CD4-positive, alpha-beta T cell treated with Interferon alpha-2 for 1 hour (primary cell): ENCODE measurements around the gene BCAS4.
"Not testable (repeated sequence)": the region's sequence is repeated elsewhere in the genome, so short reads cannot be mapped to it uniquely, and the experiment has no call there.

Experiments
- DNase-seq, 2 donors: peaks; one replicate each; pipeline ENCODE4 v3.0.0-alpha.2; 2020 to 2022

The BCAS4 gene

DNA sequence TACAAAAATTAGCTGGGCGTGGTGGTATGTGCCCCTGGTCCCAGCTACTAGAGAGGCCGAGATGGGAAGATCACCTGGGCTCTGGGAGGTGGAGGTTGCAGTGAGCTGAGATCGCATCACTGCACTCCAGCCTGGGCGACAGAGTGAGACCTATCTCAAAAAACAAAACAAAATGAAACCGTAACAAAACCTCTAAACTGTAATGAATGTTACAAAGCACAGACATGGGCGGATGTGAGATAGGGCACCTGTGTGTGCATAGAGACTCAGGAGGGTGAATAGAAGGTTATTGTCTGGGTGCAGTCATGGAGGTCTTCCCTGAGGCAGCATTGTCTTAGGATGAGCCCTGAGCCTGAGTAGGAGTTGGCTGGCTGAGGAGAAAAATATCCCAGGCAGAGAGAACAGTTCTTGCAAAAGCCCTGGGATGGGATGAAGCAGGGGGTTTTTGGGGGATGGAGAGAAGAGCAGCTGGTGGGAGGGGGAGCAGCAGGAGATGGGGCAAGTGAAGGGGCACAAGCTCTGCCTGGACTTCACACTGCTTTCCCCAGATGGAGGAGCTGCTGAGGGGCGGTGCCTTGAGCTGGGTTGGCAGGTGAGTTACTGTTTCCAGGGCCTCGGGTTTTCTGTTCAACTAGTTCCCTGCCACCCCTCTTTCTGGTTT, 5.2 kb downstream of the BCAS4 start:
- DNase-seq = no peak

DNA sequence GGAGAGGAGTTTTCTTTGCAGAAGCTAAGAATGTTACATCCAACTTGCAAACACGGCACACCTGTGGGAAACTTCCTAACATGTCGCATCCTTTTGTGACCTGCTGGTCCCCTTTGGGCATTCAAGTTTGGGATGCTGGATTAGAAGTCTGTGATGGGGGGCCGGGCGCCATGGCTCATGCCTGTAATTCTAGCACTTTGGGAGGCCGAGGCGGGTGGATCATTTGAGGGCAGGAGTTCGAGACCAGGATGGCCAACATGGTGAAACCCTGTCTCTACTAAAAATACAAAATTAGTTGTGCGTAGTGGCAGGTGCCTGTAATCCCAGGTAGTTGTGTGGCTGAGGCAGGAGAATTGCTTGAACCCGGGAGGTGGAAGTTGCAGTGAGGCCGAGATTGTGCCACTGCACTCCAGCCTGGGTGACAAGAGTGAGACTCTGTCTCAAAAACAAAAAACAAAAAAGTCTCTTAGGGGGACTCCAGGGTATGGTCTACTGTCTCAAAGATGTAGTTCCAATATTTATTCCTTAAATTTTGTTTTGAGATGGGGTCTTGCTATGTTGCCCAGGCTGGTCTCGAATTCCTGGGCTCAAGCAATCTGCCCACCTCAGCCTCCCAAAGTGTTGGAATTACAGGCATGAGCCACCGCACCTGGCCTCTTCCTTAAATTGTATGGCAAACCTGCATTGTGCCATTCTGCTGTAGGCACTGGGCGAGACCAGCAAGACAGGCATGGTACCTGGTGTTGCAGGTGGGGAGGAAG, 6.3 kb downstream of the BCAS4 start:
- not testable (repeated sequence) for DNase-seq

DNA sequence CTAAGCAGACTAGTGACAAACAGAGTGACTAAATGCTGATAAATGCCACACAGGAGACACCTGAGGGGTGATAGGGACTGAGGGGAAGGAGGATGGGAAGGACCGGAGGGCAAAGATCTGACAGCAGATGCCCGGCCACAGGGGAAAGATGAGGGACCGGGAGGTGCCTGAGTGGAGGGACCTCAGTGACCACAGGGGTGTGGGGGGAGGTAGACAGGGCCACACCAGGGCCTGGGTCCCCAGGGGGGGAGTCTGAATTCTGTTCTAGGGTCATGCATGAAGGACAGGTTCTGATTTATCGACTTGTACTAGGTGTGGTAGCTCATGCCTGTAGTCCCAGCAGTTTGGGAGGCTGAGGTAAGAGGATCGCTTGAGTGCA, 6.9 kb downstream of the BCAS4 start:
- DNase-seq = no peak

DNA sequence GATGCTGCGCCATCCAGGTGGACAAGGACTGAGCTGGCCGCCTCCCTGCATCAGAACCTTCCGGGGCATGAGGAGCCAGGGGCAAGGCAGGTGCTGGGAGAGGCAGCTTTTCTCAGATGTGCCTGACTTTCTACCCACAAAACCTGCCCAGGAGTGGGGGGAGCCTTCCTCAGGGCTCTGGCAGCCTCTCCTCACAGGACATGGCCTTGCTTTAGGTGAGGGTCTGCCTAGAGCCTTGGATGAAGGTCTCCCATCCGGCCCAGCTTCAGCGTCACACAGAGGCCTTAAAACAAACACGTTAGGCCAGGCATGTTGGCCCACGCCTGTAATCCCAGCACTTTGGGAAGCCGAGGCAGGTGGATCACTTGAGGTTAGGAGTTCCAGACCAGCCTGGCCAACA, 7.4 kb downstream of the BCAS4 start:
- no peak for DNase-seq

DNA sequence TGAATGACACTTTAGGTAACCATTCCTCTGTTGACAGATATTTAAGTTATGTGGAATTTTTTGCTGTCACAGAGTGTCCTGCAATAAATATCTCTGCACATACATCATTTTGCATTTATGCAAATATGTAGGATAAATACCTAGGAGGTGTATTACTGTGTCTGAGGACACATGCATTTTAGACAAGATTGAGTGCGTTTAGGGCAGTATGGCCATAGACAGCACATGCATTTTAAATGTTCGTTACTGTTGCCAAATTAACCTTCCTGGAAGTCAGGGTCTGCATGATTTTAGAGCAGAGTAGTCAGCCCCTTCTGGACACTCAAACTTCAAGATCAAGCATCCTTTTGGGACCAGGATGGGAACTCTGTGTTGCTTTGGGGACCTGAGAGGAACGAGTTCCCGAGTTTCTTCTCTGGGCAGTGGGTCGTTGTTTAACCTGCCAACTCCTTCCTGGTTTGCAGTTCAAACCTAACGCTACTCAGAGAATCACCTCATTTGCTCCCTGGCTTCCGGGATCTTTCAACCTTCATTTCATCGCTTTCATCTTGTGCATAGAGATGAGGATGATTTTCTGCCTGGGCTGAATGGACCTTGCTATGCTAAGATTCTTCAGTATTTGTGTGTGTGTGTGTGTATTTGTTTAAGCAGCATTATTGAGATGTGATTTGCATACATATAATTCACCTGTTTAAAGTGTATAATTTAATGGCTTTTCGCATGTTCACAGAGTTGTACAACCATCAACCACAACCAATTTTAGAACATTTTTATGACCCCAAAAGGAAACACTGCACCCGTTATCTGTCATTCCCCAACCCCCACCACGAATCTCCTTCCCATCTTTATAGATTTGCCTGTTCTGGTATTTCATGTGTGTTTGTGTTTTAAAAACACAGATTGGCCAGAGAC, 9.8 kb downstream of the BCAS4 start:
- DNase-seq = peak in 1 of 2 donors; percentile 41

DNA sequence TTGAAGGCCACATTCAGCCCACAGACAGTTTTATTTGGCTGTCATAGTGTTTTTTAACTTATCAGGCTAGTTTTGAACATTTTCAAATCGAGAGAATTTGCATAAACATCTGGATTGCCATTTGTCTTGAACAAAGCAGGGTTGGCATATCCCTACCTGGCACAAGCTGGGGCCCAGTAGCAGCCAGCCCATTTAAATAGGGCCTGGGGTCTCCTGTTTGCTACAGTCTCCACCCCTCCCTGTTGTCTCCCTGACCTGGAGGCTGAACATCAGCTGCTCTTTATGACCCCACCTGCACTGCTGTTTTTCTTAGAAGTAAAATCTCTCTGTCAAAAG, 10.5 kb downstream of the BCAS4 start:
- no peak for DNase-seq

DNA sequence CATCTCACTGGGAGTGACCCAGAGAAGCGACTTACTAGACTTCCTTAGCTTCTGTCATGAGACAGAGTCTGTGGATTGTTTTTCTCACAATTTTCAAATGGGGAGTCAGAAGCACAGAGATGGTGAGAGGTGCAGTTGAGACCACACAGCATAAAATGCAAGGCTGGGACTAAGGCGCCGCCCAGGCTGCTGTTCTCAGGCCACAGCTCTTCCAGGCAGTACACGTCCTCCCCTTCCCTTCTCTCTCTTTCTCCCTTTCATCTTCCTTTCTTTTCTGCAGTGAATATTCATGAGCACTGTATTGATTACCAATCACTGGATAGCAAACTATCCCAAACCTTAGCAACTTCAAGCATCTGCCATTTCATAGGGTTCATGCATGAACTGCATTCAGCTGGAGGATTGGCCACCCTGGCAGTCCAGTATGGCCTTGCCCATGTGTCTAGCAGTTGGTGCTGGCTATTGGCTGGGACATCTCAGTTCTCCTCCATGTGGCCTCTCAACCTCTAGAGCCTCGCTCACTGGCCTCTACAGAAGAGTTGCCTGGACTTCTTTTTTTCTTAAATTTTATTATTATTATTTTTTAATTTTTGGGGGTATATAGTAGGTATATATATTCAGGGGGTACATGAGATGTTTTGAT, 11.4 kb downstream of the BCAS4 start:
- no peak for DNase-seq

DNA sequence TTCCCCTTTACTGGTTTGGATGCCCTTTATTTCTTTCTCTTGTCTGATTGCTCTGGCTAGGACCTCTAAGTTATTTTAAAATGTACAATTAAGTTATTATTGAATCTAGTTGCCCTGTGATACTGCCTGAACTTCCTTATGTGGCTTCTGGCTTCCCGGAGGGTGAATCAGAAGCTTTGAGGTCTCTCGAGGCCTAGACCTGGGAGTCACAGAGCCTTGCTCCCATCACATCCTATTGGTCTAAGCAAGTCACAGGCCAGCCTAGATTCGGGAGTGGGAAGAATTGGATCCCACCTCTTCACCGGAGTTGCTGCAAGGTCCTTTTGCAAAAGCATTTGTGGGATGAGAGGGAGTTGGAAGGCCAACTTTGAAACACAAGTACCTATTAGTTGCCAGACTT, 15.2 kb downstream of the BCAS4 start:
- DNase-seq = no peak

DNA sequence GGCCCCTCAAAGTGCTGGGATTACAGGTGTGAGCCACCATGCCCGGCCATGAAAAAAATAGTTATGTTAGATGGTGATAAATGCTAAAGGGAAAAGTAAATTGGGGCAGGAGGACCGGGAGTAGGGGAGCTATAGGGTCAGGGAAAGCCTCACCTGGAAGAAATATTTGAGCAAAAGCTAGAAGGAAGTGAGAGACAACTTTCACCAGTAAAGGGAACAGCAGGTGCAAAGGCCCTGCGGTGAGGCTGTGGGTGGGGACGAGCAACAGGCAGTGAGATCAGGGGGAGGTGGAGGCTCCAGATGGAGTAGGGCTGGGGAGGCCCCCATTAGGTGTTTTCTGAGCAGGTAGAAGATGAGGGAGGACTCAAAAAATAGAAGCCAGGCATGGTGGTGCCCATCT, 16.0 kb downstream of the BCAS4 start:
- DNase-seq = no peak

DNA sequence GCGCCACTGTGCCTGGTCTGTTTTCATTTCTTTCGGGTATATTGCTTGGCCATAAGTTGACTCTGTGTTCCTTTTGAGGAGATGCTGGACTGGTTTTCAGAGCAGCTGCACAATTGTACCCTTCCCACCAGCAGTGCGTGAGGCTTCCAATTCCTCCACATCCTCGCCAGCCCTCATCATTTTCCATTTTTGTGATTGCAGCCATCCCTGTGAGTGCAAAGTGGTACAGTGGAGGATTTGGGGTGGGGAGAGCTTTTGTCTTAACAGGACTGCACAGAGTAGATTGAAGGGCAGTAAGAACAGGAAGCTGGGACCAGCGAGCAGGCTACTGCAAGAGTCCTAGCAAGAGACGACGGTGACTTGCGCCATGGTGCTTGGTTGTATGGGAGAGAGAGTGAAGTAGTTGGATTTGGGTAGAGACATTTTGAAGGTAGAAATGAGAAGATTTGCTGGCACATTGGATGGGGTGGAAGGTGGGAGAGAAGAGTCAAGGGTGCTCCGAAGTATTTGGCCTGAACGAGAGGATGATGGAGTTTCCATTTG, 18.3 kb downstream of the BCAS4 start:
- no peak for DNase-seq

DNA sequence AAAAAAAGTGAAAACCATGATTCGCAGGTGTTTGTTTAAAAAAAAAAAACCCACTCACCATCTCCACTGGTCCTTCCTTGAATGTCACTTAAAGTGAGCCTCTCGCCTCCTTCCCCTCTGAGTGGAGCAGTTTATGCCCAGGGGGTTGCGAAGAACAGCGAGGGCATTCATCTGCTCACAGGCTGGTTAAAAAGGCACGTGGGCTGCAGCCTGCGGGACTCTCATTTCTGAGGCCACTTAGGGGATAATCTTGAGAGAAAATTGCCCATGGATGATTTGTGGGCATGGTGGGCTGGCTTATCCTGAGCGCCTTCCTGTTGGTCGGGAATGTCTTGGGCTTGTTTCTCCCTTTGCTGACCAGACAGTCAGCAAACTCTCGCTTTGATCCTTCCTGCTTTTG, 18.9 kb downstream of the BCAS4 start:
- DNase-seq = no peak

DNA sequence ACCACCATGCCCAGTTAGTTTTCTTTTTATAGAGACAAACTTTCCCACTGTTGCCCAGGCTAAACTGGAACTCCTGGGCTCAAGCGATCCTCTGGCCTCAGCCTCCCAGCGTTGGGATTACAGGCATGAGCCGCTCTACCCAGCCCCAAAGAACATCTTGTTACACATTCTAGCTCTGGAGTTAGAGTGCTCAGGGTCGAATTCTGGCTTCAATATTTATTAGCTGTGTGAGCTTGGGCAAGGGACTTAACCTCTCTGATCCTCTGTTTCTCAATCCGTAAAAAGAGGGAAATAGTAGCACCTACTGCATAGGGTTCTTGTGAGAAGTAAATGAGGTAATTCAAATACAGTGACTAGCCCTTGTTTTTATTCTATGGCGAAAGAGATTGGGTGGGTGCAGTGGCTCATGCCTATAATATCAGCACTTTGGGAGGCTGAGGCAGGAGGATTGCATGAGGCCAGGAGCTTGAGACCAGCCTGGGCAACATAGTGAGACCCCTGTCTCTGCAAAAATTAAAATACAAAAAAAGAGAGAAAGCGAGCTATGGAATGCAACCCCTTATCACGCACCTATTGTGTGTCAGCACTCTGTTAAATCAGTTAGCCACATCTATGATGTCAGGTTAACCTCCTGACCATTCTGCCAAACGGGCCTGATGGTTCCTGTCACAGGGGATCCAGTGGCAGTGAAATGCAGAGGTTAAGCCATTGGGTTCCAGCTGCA, 19.7 kb downstream of the BCAS4 start:
- no peak for DNase-seq

DNA sequence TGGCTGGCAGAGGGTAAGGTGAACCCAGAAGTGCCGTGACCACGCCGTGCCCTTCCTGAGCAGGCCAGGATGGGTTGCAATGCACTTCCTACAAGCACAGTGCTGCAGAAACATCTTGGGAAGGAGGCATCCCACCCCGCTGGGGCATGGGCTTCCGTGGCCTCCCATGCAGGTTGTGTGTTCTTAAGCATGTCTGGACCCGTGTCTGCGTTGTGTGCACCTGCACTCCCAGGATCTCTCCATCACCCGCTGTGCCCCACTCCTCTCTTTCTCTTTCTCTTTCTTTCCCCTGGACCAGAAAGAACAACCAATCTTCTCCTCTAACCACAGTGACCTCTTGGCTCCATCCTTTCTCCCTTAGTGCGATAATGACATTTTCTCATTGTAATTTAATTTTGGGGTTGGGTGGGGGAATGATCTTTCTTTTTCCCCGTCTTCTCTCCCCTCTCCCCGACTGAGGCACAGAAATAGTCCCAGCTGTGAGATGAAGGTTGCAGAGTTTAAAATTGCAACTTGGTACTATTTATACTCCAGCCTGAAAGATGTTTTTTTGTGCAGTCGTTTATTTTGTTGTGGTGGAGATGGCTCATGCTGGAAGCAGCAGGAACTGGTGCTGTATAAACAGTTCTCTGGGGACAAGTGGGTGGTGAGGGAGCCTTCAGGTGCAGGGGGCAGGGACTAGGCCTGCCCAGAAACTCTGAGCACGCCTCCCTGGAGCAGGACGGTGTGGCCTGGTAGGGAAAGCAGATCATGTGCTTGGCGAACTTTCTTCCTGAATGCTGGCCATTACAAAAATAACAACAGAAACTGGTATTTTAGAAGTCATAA, 20.5 kb downstream of the BCAS4 start:
- no peak for DNase-seq

DNA sequence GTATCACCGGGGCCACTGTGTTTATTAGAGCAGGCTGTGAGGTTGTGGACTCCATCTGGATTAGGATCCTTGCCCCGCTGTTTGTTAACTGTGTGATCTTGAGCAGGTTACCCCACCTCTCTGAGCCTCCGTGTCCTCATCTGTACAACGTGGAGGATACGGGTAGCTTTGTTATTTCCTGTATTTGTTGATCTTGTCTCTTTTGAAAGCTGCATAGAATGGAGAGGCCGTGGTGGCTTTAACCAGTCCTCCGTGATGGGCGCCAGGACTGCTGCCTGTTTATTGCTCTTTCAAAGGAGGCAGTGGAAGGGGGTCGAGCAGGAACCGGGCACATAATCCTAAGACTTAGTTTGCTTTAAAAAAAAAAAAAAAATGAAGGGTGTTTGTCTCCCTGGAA, 22.9 kb downstream of the BCAS4 start:
- no peak for DNase-seq

DNA sequence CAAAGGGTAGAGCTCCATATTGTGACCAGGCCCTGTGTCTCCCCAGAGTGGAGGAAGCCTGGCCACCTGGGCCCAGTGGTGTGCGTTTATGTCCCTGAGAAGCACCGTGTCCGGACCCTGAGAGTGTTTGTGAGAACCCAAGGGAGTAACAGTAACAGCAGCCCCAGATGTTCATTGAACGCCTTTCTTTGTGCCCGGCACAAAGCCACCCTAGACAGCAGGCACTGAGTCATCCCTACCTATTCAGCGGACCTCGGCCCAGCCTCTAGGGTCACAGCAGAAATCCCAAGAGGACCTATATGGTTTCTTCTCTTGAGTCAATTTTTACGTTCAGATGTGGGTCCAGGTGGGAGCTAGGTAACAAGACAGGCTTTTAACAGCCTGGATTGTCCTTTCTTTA, 24.5 kb downstream of the BCAS4 start:
- DNase-seq = no peak

DNA sequence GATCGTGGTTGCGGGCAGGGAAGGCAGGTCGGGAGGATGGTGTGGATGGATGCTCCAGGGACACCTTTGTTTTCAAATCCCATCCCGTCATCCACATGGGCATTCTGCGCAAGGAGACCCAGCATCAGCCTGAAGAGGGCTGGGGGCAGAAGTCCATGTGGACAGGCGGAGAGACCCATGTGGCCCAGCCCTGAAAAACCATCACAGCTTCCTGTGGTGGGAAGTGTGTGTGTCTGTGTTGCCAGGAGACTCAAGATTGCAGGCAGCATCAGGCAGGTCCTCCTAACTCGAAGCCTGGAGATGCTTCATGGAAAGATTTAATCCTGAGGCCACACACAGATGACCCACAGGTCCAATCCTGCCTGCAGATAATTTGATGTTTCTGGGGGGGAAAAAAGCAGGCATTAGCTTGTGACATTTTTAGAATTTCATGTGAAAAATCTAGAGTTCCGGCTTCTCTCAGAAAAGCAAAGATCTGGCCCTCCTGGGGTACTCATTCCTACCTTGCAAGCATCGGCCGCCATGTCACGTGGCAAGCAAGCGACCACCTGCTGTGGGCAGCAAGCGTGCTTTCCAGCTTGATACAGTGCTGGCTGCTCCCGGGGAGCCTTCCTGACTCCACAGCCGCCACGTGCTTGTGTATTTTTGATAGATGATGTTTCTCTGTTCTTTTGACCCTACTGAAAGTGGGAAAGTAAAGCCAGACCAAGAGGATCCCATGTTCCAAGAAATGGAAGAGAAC, 25.8 kb downstream of the BCAS4 start:
- DNase-seq = no peak

DNA sequence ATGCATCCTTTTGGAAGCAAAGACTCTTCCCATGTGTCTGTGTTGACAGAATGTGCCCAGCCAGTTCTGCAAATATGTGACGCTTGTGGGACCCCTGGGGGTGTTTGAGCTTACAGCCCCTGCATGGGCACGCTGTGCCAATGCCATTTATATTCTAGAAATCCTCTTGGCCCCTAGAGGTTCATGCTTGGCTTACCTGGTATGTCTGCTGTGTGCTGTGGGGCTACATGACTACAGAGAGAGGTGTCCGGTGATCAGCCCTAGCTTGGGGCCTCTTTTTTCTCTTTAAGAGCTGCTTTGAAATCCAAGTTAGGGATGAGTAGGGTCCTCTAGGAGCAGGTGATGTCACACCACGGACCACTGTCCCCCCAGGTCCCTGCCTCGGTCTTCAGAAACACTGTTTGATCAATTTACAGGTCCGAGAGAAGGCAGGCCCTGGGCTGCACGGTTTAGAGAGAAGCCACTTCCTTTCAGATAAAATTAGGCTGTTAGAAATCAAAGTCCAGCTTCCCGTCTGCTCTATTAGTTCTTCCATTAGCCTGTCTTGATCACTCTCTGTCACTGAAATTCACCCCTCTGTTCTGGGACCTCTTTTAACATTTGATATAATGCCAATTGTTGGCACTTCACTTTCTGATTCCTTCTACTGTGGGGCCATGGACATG, 26.5 kb downstream of the BCAS4 start:
- DNase-seq = no peak

DNA sequence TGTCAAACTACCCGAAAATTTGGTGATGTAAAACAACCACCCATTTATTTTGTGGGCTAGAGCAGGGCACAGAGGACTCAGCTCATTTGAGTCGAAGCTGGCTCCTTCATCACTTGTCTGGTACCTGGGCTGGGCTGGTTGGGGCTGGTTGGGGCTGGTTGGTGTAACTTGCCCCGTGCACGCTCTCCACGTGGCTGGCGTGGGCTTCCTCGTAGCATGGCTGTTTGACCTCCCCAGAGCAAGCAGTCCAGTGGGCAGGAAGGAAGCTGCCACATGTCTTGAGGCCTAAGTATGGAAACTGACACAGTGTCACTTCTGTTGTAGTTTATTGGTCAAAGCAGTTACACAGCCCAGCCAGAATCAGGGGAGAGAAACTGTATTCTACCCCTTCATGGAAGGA, 27.1 kb downstream of the BCAS4 start:
- DNase-seq = no peak

DNA sequence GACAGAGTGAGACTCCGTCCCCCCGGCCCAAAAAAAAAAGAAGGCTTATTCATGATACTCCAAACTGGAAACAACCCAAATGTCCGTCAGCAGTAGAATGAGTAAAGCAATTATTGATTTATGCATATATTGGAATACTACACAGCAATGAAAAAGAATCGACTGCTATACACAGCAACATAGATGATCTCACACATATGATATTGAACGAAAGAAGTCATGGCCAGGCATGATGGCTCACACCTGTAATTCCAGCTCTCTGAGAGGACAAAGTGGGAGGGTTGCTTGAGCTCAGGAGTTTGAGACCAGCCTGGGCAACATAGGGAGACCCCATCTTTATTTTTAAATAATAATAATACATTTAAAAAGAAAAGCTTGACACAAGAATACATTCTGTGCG, 28.5 kb downstream of the BCAS4 start:
- no peak for DNase-seq

DNA sequence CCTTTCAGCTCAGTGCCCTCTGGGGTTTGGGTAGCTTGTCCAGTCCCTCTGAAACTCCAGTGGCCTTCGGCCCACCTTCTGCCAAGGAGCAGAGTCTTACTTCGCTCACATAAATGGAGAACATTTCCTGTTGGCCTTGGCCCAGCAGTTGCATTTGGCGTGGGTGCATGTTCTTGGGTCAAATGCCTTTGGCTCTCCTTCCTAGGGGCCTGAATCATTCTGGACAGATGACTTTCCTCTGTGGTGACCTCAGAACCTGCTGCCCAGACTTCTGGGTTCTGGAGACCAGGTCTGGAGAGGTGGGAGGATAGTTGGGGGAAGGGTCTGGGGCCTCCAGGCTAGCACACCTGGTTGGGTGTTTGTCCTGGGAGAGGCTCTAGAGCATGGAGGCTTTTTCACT, 29.3 kb downstream of the BCAS4 start:
- no peak for DNase-seq
